ENCODE results near the gene ARHGEF28. TPM values are rescaled to one million over a fixed set of nuclear protein-coding genes. Genes with fewer than 3 reads are reported as not detected.

The ARHGEF28 gene
- total and polyA plus RNA-seq, 2 of the 13 experiments (the other 11 are each of a cell fraction or from before 2014, with no cell fraction given) = 17.4 to 34.1 TPM

- TF ChIP-seq ELF3 (CRISPR knock-in tag; IDR thresholded peaks at IDR 0.05) = peak; percentile 81
- TF ChIP-seq POGZ (CRISPR knock-in tag; IDR thresholded peaks at IDR 0.05) = peak; percentile 39; the same call in 1 of the 2 replicates
- peak; percentile 54; the same call in 1 of the 2 replicates for TF ChIP-seq FOXK1 (CRISPR knock-in tag; IDR thresholded peaks at IDR 0.05; ENCODE audit: borderline replicate concordance, low read depth)
- TF ChIP-seq ZNF639 (CRISPR knock-in tag; conservative IDR thresholded peaks at IDR 0.05) = no peak
- TF ChIP-seq SYNCRIP (IDR thresholded peaks at IDR 0.05; ENCODE audit: insufficient read depth, low read depth, low read length) = no peak
- no peak for TF ChIP-seq MXI1 (IDR thresholded peaks at IDR 0.05; ENCODE audit: borderline replicate concordance, low read depth, low read length)
- no peak for TF ChIP-seq HCFC1 (IDR thresholded peaks at IDR 0.05; ENCODE audit: low read depth, low read length)
- TF ChIP-seq ZFP1 (CRISPR knock-in tag; IDR thresholded peaks at IDR 0.05) = no peak
- TF ChIP-seq SOX13 (IDR thresholded peaks at IDR 0.05) = no peak
- TF ChIP-seq SOX13 (CRISPR knock-in tag; conservative IDR thresholded peaks at IDR 0.05 in 1 of 2, IDR thresholded peaks at IDR 0.05 in 1 of 2) = peak in 1 of 2 experiments; percentile 72; a peak in 1 of 4 replicates
- TF ChIP-seq SRSF1 (optimal IDR thresholded peaks at IDR 0.05; ENCODE audit: low read depth, low read length) = no peak
- no peak for TF ChIP-seq ZSCAN25 (CRISPR knock-in tag; IDR thresholded peaks at IDR 0.05)
- TF ChIP-seq ZNF777 (CRISPR knock-in tag; IDR thresholded peaks at IDR 0.05) = no peak
- TF ChIP-seq MNT (IDR thresholded peaks at IDR 0.05) = no peak
- TF ChIP-seq ZNF550 (CRISPR knock-in tag; IDR thresholded peaks at IDR 0.05; ENCODE audit: borderline replicate concordance) = no peak
- TF ChIP-seq ZNF704 (CRISPR knock-in tag; IDR thresholded peaks at IDR 0.05; ENCODE audit: borderline replicate concordance) = no peak
- no peak for TF ChIP-seq ZNF44 (CRISPR knock-in tag; IDR thresholded peaks at IDR 0.05)
- no peak for TF ChIP-seq ZNF776 (CRISPR knock-in tag; IDR thresholded peaks at IDR 0.05)
- no peak for TF ChIP-seq SOX6 (IDR thresholded peaks at IDR 0.05)
- peak; percentile 52; the same call in 1 of the 2 replicates for TF ChIP-seq SOX6 (CRISPR knock-in tag; IDR thresholded peaks at IDR 0.05)
- no peak for TF ChIP-seq ZBTB43 (CRISPR knock-in tag; conservative IDR thresholded peaks at IDR 0.05)
- no peak for TF ChIP-seq GLI4 (CRISPR knock-in tag; IDR thresholded peaks at IDR 0.05; ENCODE audit: borderline replicate concordance)
- no peak for TF ChIP-seq ZNF276 (CRISPR knock-in tag; IDR thresholded peaks at IDR 0.05; ENCODE audit: low read depth)
- no peak for TF ChIP-seq MED8 (CRISPR knock-in tag; IDR thresholded peaks at IDR 0.05; ENCODE audit: insufficient replicate concordance)
- TF ChIP-seq SIN3B (IDR thresholded peaks at IDR 0.05; ENCODE audit: low read length) = no peak
- TF ChIP-seq CENPT (CRISPR knock-in tag; IDR thresholded peaks at IDR 0.05; ENCODE audit: low read depth) = no peak
Measured at GRCh38 chr5:73764586-73764985, 138.6 kb downstream of the ARHGEF28 start (continued).
